ENCODE data around the gene C12orf56. TPM values are rescaled to one million over a fixed set of nuclear protein-coding genes. Genes with fewer than 3 reads are reported as not detected.

C12orf56 gene
- total RNA-seq, 1 experiment from 2014 or later, result not detected

- Histone ChIP-seq H4K20me1 (ENCODE audit: insufficient read depth) (peaks cover under 1% of the 10 kb centered on the region; the same call in 1 of the 2 replicates), H3K9me2 (ENCODE audit: insufficient read depth) (no peaks in the 10 kb centered on the region), H3K4me2 (ENCODE audit: low read length) (peak within 1 kb of the TSS; percentile 95), H3K27me3 (ENCODE audit: insufficient read depth, low read length) (no peaks in the 10 kb centered on the region), H3K4me1 (ENCODE audit: control insufficient read depth in 1 of 2, insufficient read depth in 2 of 2, low read length in 2 of 2) (peaks cover 0 to 28% of the 10 kb centered on the region in 2 experiments; a peak in 2 of 4 replicates), H3K9ac (ENCODE audit: low read length) (peak within 1 kb of the TSS; percentile 99), H3K9me3 (ENCODE audit: control insufficient read depth in 1 of 2, insufficient read depth in 1 of 2, low read depth in 1 of 2, low read length in 2 of 2) (no peaks in the 10 kb centered on the region), H3K27ac (ENCODE audit: low read depth, low read length) (peak within 1 kb of the TSS; percentile 96), H2AFZ (ENCODE audit: low read depth, low read length, poor library complexity, severe bottlenecking) (peak within 1 kb of the TSS; percentile 25), H3K79me2 (ENCODE audit: insufficient read depth, low read length) (peaks cover 45% of the 10 kb centered on the region), H3K36me3 (ENCODE audit: control insufficient read depth in 1 of 2, insufficient read depth in 2 of 2, low read length in 2 of 2) (no peaks in the 10 kb centered on the region), H3K4me3 (replicated peaks in 1 of 2; ENCODE audit: low read depth in 1 of 2, low read length in 2 of 2) (peak within 1 kb of the TSS; percentile 76 to 95)
- TSS peak; percentile 94 for BruUV-seq (replicated peaks)
- ATAC-seq (peak; percentile 94), DNase-seq (ENCODE audit: low read depth, low spot score) (peak; percentile 95)
- ChIA-PET RAD21 (ENCODE audit: low non-redundant PET in 1 of 2, low total read pairs in 2 of 2, uncharacterized antibody in 2 of 2, unreplicated experiment in 2 of 2) (no interaction called here), POLR2A (interaction anchor here (0.7 to 1.4 kb wide), 7 partner anchors 11 to 205 kb away, joined by 3 to 6 read pairs (median 3); partner anchors contain the start of gene KICS2), CTCF (no interaction called here)
- intact Hi-C loops (cut with micrococcal nuclease), result loop anchor here (1.0 kb wide), 1 partner anchor 131 kb away; no protein-coding TSS in a partner anchor
- TF ChIP-seq ZBTB33 (IDR thresholded peaks at IDR 0.05; ENCODE audit: extremely low read depth, insufficient replicate concordance, low read length) (peak; percentile 59), CTCF (IDR thresholded peaks at IDR 0.05 in 2 of 3, conservative IDR thresholded peaks at IDR 0.05 in 1 of 3; ENCODE audit: borderline replicate concordance in 1 of 3, insufficient read depth in 1 of 3, low read depth in 2 of 3, low read length in 2 of 3) (no peak), MAX (IDR thresholded peaks at IDR 0.05) (peak; percentile 90), CEBPB (IDR thresholded peaks at IDR 0.05; ENCODE audit: low read depth) (no peak), REST (IDR thresholded peaks at IDR 0.05; ENCODE audit: low read depth) (no peak), EGR1 (IDR thresholded peaks at IDR 0.05; ENCODE audit: low read depth) (no peak; the same call in 1 of the 2 replicates), SIN3A (IDR thresholded peaks at IDR 0.05; ENCODE audit: low read depth) (peak; percentile 67; the same call in 1 of the 2 replicates), SP1 (IDR thresholded peaks at IDR 0.05; ENCODE audit: low read depth) (peak; percentile 23; the same call in 1 of the 2 replicates), EZH2phosphoT487 (IDR thresholded peaks at IDR 0.05; ENCODE audit: borderline replicate concordance) (no peak), TCF7L2 (IDR thresholded peaks at IDR 0.05; ENCODE audit: borderline replicate concordance, extremely low read depth, insufficient read depth, insufficient read length) (peak; percentile 22), CBX3 (IDR thresholded peaks at IDR 0.05; ENCODE audit: low read depth) (no peak), ZNF274 (IDR thresholded peaks at IDR 0.05; ENCODE audit: low read depth, low read length) (no peak), YY1 (IDR thresholded peaks at IDR 0.05; ENCODE audit: extremely low read depth, insufficient replicate concordance, low read depth, low read length) (peak; percentile 60), RAD21 (IDR thresholded peaks at IDR 0.05; ENCODE audit: low read depth) (no peak), SRF (IDR thresholded peaks at IDR 0.05; ENCODE audit: low read depth) (no peak), JUND (IDR thresholded peaks at IDR 0.05) (peak; percentile 11; the same call in 1 of the 2 replicates), FOSL1 (IDR thresholded peaks at IDR 0.05; ENCODE audit: low read depth) (0 out of 2 replicates have a peak, but pooled peaks have one; percentile 7), ELF1 (IDR thresholded peaks at IDR 0.05; ENCODE audit: borderline replicate concordance, low read depth) (peak; percentile 90), ZFX (IDR thresholded peaks at IDR 0.05) (no peak)
Measured at GRCh38 chr12:64403707-64404469, 13.3 kb upstream of the C12orf56 start, which contains the start of gene XPOT. XPOT (plus strand) TSS chr12:64404392; CDS start chr12:64410036, 5,644 bp downstream.
